Pancreas (tissue), 10 donors: Measurements from ENCODE around the gene FLT1. TPM values are rescaled to one million over a fixed set of nuclear protein-coding genes. Genes with fewer than 3 reads are reported as not detected.
A peak's percentile ranks its signal among the peaks of the same experiment; 100 is the strongest.

Experiments
- ATAC-seq, 4 donors: fragments of 200-7000 bp; cut with Tn5 transposase; one replicate each; pipeline versions ENCODE4 v1.8.0 to v1.9.1; 2020; ENCODE audit warnings: mild to moderate bottlenecking in 4 of 4, moderate library complexity in 4 of 4
- DNase-seq, 6 donors: peaks; one replicate each; pipeline ENCODE4 v3.0.0-alpha.2; 2020
- FAIRE-seq: peaks from 2 replicates; lab custom pipeline; 2012; peaks lifted over from hg19 to GRCh38; lab: Jason Lieb, UNC
- H3K27ac ChIP-seq, 4 donors: fragments of 200-600 bp; sonication (generic); 1 replicate in 3 of 4; 2 replicates in 1 of 4; pipeline versions ENCODE4 v1.5.0 to v1.8.0; 2020
- H3K27me3 ChIP-seq, 4 donors: fragments of 200-600 bp; one replicate each; pipeline ENCODE4 v1.8.0; 2021
- H3K36me3 ChIP-seq, 3 donors: fragments of 200-600 bp; sonication (generic) in 1 of 3; one replicate each; pipeline versions ENCODE4 v1.5.0 to v1.8.0; 2020 to 2021
- H3K4me1 ChIP-seq, 3 donors: fragments of 200-600 bp; one replicate each; pipeline ENCODE4 v1.8.0; 2021
- H3K4me3 ChIP-seq, 4 donors: fragments of 200-600 bp; sonication (generic) in 2 of 4; one replicate each; pipeline versions ENCODE4 v1.5.0 to v1.8.0; 2020 to 2021
- H3K9me3 ChIP-seq, 4 donors: fragments of 200-600 bp; one replicate each; pipeline ENCODE4 v1.8.0; 2021
- CTCF ChIP-seq, 4 donors: fragments of 200-600 bp; sonication (generic) in 3 of 4; IDR thresholded peaks; one replicate each; pipeline versions ENCODE4 v1.5.0 to v1.8.0; 2021; ENCODE audit warnings: antibody characterized with exemption in 4 of 4
- WGBS, 2 donors: extraction: QIAGEN DNeasy Blood & Tissue Kit; methylation state at CpG; one replicate each; pipeline ENCODE4 v1.1.7; 2013; 5-methylcytosine and 5-hydroxymethylcytosine counted together
- intact Hi-C, 3 donors: fragments of 100-400 bp; cut with DNase I; formaldehyde crosslinking; loops; one replicate each; pipeline versions ENCODE4 v1.11.1 to v1.14.2; 2022
- polyA plus RNA-seq, 2 donors: library from polyadenylated mRNA; stranded (reverse); fragments of 200-250 nt; gene quantifications; one replicate each; pipeline ENCODE4 v1.2.3, GENCODE V29; 2013
- total RNA-seq, 6 donors: library from RNA; stranded (reverse); fragmentation: NEBNext Ultra II Directional in 4 of 6; extraction: Animal tissue kit (Norgen Biotek cat#: 25700) in 4 of 6; gene quantifications; one replicate each; pipeline versions ENCODE4 v1.2.1 to v1.2.4, GENCODE V29; 2021 to 2023
- donor health status: healthy with polysubstance abuse.
- donor health status: DM: no; HTN: no; CAD: no; lungs with moderate emphysema.
- donor health status: DM: no; HTN: no; CAD: no.
- donor health status: control.
- donor health status: control.
- donor health status: Bipolar disorder and iron deficiency.
- donor health status: DM: yes; HTN: yes; CAD: no.
- donor health status: DM: no; HTN: no; CAD: no.
- donor health status: DM: no; HTN: no; CAD: no.
- donor health status: DM: yes; HTN: yes; CAD: no.

Gene FLT1
- total and polyA plus RNA-seq, 8 donors = 1.1 to 12.7 (median 8.1) TPM

- TF ChIP-seq CTCF (IDR thresholded peaks at IDR 0.05) = no peak
- FAIRE-seq (no peak), ATAC-seq (peak in 3 of 4 donors; percentile 18 to 33 (median 28)), DNase-seq (no peak)
- Histone ChIP-seq H3K4me3 (peak overlapping the region in 3 of 4 donors; percentile 22 to 49 (median 39)), H3K36me3 (no peaks in the 10 kb centered on the region), H3K27ac (peak overlapping the region in 1 of 4 donors; percentile 41), H3K9me3 (no peaks in the 10 kb centered on the region), H3K27me3 (peaks cover 4 to 41% (median 6%) of the 10 kb centered on the region in 4 donors), H3K4me1 (peaks cover 0 to 5% (median 0%) of the 10 kb centered on the region in 3 donors)
- 3% methylated on average over 60 of the region's 60 CpGs for WGBS, 2 donors
- intact Hi-C loops = no loop called here
Observed at GRCh38 chr13:28493740-28494503, 1.0 kb downstream of the FLT1 start.

DNA sequence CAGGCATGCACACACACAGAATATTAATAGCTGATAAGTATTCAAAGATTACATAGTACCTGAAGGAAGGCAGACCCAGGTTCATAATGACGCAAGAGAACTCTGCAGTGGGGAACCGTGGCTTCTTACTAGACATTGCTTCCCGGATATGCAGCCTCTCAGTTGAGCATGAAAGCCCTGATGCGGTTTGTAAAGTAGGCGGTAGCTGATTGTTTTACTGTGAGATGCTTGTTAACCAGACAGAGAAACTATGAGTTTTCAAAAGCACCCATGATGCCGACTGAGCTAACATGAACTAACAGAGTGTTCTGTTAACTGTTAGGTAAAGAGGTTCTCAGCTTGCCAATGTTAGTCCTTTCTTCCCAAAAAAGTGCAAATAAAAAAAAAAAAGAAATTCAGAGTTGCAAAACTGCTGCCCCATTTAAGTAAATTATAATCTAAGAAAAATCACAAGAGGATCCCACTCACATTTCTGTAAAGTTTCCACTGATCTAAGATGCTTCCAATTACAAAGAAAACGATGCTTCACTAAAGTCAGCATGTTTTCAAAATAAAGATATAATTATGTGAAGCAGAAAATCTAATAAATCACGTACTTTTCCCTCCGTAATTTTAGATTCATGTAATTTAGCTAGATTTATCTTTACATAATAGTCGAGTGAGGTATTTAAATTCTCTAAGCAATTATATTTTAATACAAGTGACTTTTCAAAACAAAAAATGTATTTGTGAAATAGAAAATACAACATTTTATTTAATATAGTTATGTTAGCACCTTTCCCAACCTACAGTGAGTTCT is 2.2 kb downstream of the FLT1 start:
- no peak for DNase-seq
- no peak for ATAC-seq
- H3K27me3 ChIP-seq = peaks cover 4 to 41% (median 6%) of the 10 kb centered on the region in 4 donors
- no peaks in the 10 kb centered on the region for H3K36me3 ChIP-seq
- FAIRE-seq = no peak
- peak overlapping the region in 1 of 4 donors; percentile 49 for H3K4me3 ChIP-seq
- no peak overlapping the region for H3K27ac ChIP-seq
- intact Hi-C loops = no loop called here
- WGBS, 2 donors = 28 to 31% methylated on average over 10 of the region's 10 CpGs
- H3K4me1 ChIP-seq = peaks cover 0 to 5% (median 0%) of the 10 kb centered on the region in 3 donors
- no peak for TF ChIP-seq CTCF (IDR thresholded peaks at IDR 0.05)
- no peaks in the 10 kb centered on the region for H3K9me3 ChIP-seq

- Histone ChIP-seq H3K4me1 (peaks cover 0 to 5% (median 0%) of the 10 kb centered on the region in 3 donors), H3K27ac (no peak overlapping the region), H3K36me3 (no peaks in the 10 kb centered on the region), H3K27me3 (peaks cover 4 to 41% (median 6%) of the 10 kb centered on the region in 4 donors), H3K9me3 (no peaks in the 10 kb centered on the region), H3K4me3 (no peak overlapping the region)
- intact Hi-C loops = no loop called here
- no peak for ATAC-seq
- no peak for DNase-seq
- 57 to 58% methylated on average over 6 of the region's 6 CpGs for WGBS, 2 donors
- FAIRE-seq = no peak
- TF ChIP-seq CTCF (IDR thresholded peaks at IDR 0.05) = no peak
Observed at GRCh38 chr13:28490061-28490460, 4.9 kb downstream of the FLT1 start.

DNA sequence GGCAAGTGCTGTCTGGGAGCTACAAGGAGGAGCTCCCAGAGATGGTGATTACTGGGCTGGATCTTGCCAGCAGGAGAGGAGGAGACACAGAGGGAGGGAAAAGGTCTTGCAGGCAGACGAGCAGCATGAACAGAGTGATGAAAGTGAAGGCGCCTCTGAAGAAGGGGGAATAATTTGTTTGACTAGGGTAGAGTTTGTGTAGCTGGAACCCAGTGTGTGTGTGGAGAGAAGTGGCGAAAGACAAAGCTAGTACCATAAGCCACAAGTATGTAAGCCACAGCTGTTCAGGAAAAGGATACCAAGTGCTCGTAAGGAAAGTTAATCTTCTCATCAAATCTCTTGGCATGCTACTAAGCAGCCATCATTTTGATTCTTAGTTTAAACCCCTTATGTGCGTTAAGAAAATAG is 5.4 kb downstream of the FLT1 start:
- no peaks in the 10 kb centered on the region for H3K9me3 ChIP-seq
- DNase-seq = no peak
- no peak overlapping the region for H3K4me3 ChIP-seq
- no peak for TF ChIP-seq CTCF (IDR thresholded peaks at IDR 0.05)
- WGBS, 2 donors = 35 to 57% methylated on average over 5 of the region's 5 CpGs
- H3K27ac ChIP-seq = no peak overlapping the region
- intact Hi-C loops = no loop called here
- no peak for FAIRE-seq
- H3K36me3 ChIP-seq = no peaks in the 10 kb centered on the region
- ATAC-seq = no peak
- peaks cover 0 to 5% (median 0%) of the 10 kb centered on the region in 3 donors for H3K4me1 ChIP-seq
- peaks cover 4 to 39% (median 6%) of the 10 kb centered on the region in 4 donors for H3K27me3 ChIP-seq
